Activated naive CD4-positive, alpha-beta T cell treated with anti-CD3 and anti-CD28 coated beads for 36 hours (primary cell): ENCODE measurements around the gene CAMK2D. TPM values are rescaled to one million over a fixed set of nuclear protein-coding genes. Genes with fewer than 3 reads are reported as not detected.

Source experiments
- CTCF ChIA-PET: fragments of 350-600 bp; sonication (Branson Sonifier 250); formaldehyde crosslinking; loops from one replicate; lab custom pipeline; 2021; ENCODE audit warnings: antibody characterized with exemption; lab: Charles Lee
- DNase-seq: peaks from one replicate; pipeline ENCODE4 v3.0.0-alpha.2; 2020
- H3K27ac Mint-ChIP-seq: one replicate; pipeline ENCODE4 v1.8.0; 2021; ENCODE audit warnings: mild to moderate bottlenecking, mixed read lengths
- H3K27me3 Mint-ChIP-seq: one replicate; pipeline ENCODE4 v1.8.0; 2021; ENCODE audit warnings: low read depth, mixed read lengths
- H3K36me3 Mint-ChIP-seq: one replicate; pipeline ENCODE4 v1.8.0; 2021; ENCODE audit warnings: low read depth, mixed read lengths
- H3K4me1 Mint-ChIP-seq: one replicate; pipeline ENCODE4 v1.8.0; 2021; ENCODE audit warnings: low read depth, mixed read lengths
- H3K4me3 Mint-ChIP-seq: one replicate; pipeline ENCODE4 v1.8.0; 2021; ENCODE audit warnings: mild to moderate bottlenecking, moderate library complexity, mixed read lengths
- H3K9me3 Mint-ChIP-seq: one replicate; pipeline ENCODE4 v1.8.0; 2021; ENCODE audit warnings: mixed read lengths
- intact Hi-C: fragments of 100-400 bp; cut with micrococcal nuclease; formaldehyde crosslinking; loops from one replicate; pipeline ENCODE4 v1.15.1; 2023
- total RNA-seq, 2 experiments: library from RNA; stranded (reverse); gene quantifications; one replicate each; pipeline ENCODE4 v1.2.3, GENCODE V29; 2021

The CAMK2D gene
- total RNA-seq, 2 experiments from 2014 or later, result 75.7 to 78.3 TPM

DNA sequence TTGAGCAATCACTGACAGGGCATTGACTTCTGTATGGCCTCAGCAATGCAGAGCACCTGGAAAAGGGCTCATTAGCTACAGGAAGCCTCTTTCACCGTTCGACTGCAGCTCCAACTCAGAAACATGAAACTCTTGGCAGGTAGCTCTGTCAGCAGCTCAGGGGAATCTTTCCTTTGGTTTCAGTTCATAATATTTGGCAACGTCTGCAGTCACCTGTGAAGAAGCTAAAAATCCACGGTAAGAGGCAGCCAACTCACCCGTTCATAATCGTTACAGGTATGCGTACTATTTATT is 354.9 kb downstream of the CAMK2D start:
- no peak for DNase-seq
- Mint-ChIP-seq H3K9me3 (no peaks in the 10 kb centered on the region), H3K36me3 (no peaks in the 10 kb centered on the region), H3K27me3 (peaks cover under 1% of the 10 kb centered on the region), H3K4me1 (peaks cover 8% of the 10 kb centered on the region), H3K4me3 (no peak overlapping the region), H3K27ac (no peak overlapping the region)
- intact Hi-C loops, result no loop called here
- CTCF ChIA-PET, result no interaction called here

DNA sequence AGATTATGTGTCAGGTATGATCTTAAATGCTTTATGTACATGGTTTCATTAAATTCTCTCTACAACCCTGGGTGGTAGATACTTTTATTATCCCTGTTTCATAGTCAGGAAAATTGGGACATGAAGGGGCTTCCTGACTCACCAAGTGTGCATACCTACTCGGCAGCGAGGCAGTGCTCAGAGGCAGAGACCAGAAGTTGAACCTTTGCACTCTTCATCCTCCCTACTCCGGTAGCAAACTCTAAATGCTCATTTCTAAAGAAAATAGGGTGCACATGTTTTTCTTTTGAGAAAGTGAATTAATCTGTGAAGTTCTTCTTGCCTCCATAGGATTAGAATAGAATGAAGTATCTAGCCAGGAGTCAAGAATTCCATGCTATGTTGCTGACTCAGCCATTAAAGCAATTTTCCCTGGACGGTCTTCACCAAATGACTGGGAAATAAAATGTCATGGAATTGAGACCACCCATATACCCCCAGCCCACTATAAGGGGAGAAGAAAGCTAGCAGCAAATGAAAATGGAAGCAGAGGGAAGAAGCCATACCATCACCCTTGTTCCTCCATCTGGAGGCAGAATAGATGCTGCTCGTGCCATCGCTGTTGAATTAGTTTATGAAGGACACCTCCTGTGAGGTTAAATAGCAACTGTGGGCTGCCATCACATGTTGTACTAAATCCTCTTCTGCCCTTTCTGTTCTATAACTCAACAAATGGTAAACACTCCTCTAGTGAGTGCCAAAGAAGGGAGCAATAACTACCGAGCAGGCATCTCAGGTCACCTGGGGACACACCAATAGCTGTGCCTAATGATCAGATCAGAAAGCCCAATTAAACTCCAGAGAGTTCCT is 355.4 kb downstream of the CAMK2D start:
- H3K9me3 Mint-ChIP-seq, result no peaks in the 10 kb centered on the region
- CTCF ChIA-PET, result no interaction called here

DNA sequence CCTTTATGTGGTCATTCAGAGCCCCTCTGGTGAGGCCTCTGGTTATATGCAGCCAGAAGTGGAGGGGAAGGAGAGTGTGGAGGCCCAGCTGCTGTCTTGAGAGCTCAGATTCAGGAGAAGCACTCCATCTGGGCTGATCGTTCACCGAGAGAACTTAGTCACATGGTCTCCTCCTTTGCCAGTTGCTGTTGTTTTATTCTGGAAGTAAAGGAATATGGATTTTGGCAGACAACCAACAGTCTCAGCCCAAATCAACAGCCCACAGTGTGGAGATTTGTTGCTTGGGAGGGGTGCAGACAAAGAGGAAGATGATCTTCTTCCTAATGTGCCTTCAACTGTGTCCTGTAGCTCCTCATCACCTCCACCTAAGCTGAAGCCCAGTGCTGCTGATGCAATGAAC is 356.7 kb downstream of the CAMK2D start:
- Mint-ChIP-seq H3K27ac (no peak overlapping the region), H3K4me1 (no peaks in the 10 kb centered on the region), H3K4me3 (no peak overlapping the region), H3K27me3 (no peaks in the 10 kb centered on the region), H3K9me3 (no peaks in the 10 kb centered on the region), H3K36me3 (no peaks in the 10 kb centered on the region)
- intact Hi-C loops, result no loop called here
- no peak for DNase-seq
- CTCF ChIA-PET, result interaction anchor here (1.0 to 1.2 kb wide), 2 partner anchors 10 to 667 kb away, joined by 3 read pairs; no protein-coding TSS in a partner anchor

More for the DNA sequence above, 355.4 kb downstream of the CAMK2D start:
- no peak overlapping the region for H3K27ac Mint-ChIP-seq
- H3K27me3 Mint-ChIP-seq, result no peaks in the 10 kb centered on the region
- intact Hi-C loops, result no loop called here
- peaks cover 6% of the 10 kb centered on the region for H3K4me1 Mint-ChIP-seq
- no peaks in the 10 kb centered on the region for H3K36me3 Mint-ChIP-seq
- no peak for DNase-seq
- H3K4me3 Mint-ChIP-seq, result no peak overlapping the region

DNA sequence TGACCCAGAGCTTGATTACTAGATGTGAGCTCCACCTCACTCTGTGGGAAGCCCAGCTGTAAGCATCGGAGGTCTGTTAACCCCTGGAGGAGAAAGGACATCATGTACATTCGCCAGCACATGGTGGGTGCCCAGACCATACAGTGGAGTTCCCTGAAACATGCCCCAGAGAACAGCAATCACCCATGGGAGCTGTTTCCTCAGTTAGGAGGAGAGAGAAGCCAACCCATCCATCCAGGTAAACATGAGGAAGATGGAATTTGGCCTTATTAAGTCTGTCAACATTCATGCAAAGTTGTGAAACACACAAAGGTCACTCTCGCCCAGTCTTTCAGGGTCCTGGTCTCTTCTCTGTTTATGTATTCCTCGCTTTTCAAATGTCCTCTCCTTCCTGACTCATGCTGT is 357.4 kb downstream of the CAMK2D start:
- Mint-ChIP-seq H3K9me3 (no peaks in the 10 kb centered on the region), H3K4me1 (no peaks in the 10 kb centered on the region), H3K4me3 (no peak overlapping the region), H3K27me3 (no peaks in the 10 kb centered on the region), H3K36me3 (no peaks in the 10 kb centered on the region), H3K27ac (no peak overlapping the region)
- intact Hi-C loops, result no loop called here
- DNase-seq, result no peak
- CTCF ChIA-PET, result interaction anchor here (1.2 kb wide), 1 partner anchor 667 kb away, joined by 3 read pairs; no protein-coding TSS in a partner anchor

Other genes with a start within 250 kb of the CAMK2D start
- under 1 TPM; 0.05 to 0.10 TPM for gene ARSJ, start 217.9 kb upstream of the CAMK2D start, total RNA-seq